ENCODE data around the gene BRIX1. TPM values are rescaled to one million over a fixed set of nuclear protein-coding genes. Genes with fewer than 3 reads are reported as not detected.

BRIX1 gene
- total and polyA plus RNA-seq, 3 donors from 2014 or later: 18.4 to 25.0 (median 23.2) TPM

DNA sequence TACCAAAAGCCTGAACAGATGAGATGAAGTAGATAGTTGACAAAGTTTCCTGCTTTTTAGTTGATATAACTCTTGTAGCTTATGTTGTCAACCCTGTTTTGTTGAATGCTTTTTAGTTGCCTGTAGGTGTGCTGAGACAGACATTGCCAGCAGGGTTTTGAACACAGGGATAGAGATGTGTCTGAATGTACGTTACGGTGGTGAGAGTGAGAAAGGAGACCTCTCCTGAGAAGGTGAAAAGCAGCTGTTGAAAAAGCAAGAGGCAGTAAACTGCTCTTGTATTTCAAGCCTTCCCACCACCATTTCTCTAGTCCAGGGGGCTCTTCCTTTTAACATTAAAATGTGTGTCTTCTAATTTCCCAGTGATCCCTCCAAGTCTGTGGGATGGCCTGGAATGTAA is 28.5 kb downstream of the BRIX1 start:
- Histone ChIP-seq H3K4me3 (no peak overlapping the region), H3K36me3 (ENCODE audit: low read depth, missing control alignments) (no peaks in the 10 kb centered on the region), H3K27ac (no peak overlapping the region), H3K27me3 (no peaks in the 10 kb centered on the region), H3K4me1 (no peaks in the 10 kb centered on the region), H3K9me3 (no peaks in the 10 kb centered on the region)
- WGBS, 2 donors: 97% methylated on average over 2 of the region's 2 CpGs
- intact Hi-C loops (cut with DNase I; ENCODE audit: low total_unique reads): no loop called here
- TF ChIP-seq, protein P1, sequence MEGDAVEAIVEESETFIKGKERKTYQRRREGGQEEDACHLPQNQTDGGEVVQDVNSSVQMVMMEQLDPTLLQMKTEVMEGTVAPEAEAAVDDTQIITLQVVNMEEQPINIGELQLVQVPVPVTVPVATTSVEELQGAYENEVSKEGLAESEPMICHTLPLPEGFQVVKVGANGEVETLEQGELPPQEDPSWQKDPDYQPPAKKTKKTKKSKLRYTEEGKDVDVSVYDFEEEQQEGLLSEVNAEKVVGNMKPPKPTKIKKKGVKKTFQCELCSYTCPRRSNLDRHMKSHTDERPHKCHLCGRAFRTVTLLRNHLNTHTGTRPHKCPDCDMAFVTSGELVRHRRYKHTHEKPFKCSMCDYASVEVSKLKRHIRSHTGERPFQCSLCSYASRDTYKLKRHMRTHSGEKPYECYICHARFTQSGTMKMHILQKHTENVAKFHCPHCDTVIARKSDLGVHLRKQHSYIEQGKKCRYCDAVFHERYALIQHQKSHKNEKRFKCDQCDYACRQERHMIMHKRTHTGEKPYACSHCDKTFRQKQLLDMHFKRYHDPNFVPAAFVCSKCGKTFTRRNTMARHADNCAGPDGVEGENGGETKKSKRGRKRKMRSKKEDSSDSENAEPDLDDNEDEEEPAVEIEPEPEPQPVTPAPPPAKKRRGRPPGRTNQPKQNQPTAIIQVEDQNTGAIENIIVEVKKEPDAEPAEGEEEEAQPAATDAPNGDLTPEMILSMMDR (IDR thresholded peaks at IDR 0.05): no peak
- TF ChIP-seq POLR2A (IDR thresholded peaks at IDR 0.05): no peak
- DNase-seq: no peak

DNA sequence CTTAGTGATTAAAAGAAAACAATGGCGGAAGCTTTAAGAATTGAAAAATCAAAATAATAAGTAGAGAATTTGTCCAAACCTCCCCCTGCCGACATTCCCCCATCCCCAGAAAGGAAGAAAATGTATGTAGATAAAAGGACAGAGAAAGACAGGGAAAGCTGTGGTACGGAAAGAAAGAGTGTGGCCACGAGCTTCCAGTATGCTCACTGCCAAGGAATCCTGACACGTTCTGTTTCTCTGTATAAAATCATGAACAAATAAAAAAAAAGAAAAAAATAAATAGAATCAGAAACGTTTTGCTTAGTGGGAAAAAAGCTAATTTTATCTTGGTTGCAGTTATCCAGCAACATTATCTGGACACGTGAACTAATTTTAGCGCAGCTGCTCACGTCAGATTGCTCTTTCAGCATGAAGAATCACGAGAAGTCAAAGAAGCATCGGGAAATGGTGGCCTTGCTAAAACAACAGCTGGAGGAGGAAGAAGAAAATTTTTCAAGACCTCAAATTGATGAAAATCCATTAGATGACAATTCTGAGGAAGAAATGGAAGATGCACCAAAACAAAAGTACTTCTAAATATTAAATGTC is 29.0 kb downstream of the BRIX1 start:
- H3K4me3 ChIP-seq: no peak overlapping the region
- TF ChIP-seq, protein P1 (IDR thresholded peaks at IDR 0.05): no peak
- no peak for TF ChIP-seq POLR2A (IDR thresholded peaks at IDR 0.05)
- intact Hi-C loops (cut with DNase I; ENCODE audit: low total_unique reads): no loop called here
- H3K27me3 ChIP-seq: no peaks in the 10 kb centered on the region
- H3K4me1 ChIP-seq: no peaks in the 10 kb centered on the region
- H3K27ac ChIP-seq: no peak overlapping the region
- H3K36me3 ChIP-seq (ENCODE audit: low read depth, missing control alignments): no peaks in the 10 kb centered on the region
- WGBS, 2 donors: 83 to 88% methylated on average over 11 of the region's 11 CpGs
- H3K9me3 ChIP-seq: no peaks in the 10 kb centered on the region
- no peak for DNase-seq

DNA sequence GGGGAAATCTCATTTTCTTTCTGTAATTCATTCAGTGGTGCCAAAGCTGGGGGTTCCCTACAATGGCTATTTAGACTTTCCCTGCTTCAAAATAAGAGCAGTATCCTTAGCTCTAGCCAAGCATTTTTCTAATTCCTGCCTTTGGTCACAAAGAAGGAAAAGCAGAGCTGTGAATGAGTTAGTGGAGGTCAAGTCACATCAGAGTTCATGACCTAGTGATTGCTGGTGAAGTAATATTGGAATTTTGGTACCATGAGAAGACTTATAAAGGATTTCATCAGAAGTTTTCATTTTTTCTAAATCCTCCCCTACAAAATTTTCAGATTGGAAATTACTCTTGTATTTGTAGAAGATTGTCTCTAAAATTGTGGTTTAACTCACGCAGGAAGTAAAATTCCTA is 41.8 kb downstream of the BRIX1 start:
- H3K36me3 ChIP-seq (ENCODE audit: low read depth, missing control alignments): no peaks in the 10 kb centered on the region
- no peak for DNase-seq
- WGBS, 2 donors: 78 to 100% methylated on average over 1 of the region's 1 CpG
- no peak for TF ChIP-seq POLR2A (IDR thresholded peaks at IDR 0.05)
- TF ChIP-seq, protein P1 (IDR thresholded peaks at IDR 0.05): no peak
- intact Hi-C loops (cut with DNase I; ENCODE audit: low total_unique reads): no loop called here
- H3K27me3 ChIP-seq: no peaks in the 10 kb centered on the region
- no peaks in the 10 kb centered on the region for H3K9me3 ChIP-seq
- no peak overlapping the region for H3K4me3 ChIP-seq
- no peaks in the 10 kb centered on the region for H3K4me1 ChIP-seq
- no peak overlapping the region for H3K27ac ChIP-seq

DNA sequence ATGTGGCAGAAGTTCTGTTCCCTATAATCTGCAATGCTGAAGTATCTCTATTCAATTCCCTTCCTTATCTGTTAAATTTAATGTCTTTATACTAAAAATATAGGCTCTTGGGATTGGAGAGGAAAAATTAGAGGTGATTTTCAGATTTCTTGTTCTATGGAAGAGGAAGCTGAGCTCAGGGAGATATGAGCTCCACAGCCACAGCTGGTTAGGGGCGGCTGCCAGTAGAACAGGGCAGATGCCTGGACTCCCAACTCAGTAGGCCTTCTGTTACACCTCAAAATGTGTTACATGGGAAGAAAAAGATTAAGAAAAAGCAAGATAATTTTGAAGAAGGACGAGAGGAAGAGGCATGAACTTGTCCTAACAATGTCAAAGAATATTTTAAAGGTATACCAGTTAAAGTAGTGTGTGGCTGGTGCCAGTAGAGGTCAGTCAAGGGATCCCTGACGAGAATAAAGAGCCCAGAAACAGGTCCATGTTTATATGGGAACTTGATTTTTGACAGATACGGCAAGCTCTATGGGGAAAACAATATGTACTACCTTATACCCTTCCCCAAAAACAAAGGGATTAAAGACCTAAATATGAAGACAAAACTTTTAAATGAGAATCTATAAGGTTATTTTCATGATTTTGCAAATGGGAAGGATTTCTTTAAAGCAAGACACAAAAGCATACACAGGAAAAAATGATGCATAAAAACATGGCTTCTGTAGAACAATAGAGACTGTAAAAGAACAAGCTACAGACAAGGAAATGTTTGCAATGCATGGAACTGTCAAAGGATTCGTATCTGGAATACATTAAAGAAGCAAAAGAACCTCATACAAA is 42.6 kb downstream of the BRIX1 start:
- WGBS, 2 donors: 57 to 60% methylated on average over 5 of the region's 5 CpGs
- Histone ChIP-seq H3K27ac (no peak overlapping the region), H3K9me3 (no peaks in the 10 kb centered on the region), H3K4me1 (no peaks in the 10 kb centered on the region), H3K36me3 (ENCODE audit: low read depth, missing control alignments) (no peaks in the 10 kb centered on the region), H3K4me3 (no peak overlapping the region), H3K27me3 (no peaks in the 10 kb centered on the region)
- no peak for TF ChIP-seq POLR2A (IDR thresholded peaks at IDR 0.05)
- TF ChIP-seq, protein P1 (IDR thresholded peaks at IDR 0.05): peak in 2 of 3 experiments; percentile 11 to 48
- intact Hi-C loops (cut with DNase I; ENCODE audit: low total_unique reads): no loop called here
- DNase-seq: peak; percentile 45

All from testis (tissue), 3 donors.